GM19468 (cell line): ENCODE data around the gene AGAP4.
"Not testable (repeated sequence)": the region's sequence is repeated elsewhere in the genome, so short reads cannot be mapped to it uniquely, and the experiment has no call there.

Source experiments
- ATAC-seq: cut with Tn5 transposase; IDR thresholded peaks from one replicate; pipeline ENCODE4 v1.9.1; 2021; ENCODE audit warnings: mild to moderate bottlenecking, moderate library complexity, moderate number of reproducible peaks; ENCODE audit not compliant: unreplicated experiment; ENCODE audit errors: extremely low read depth

Gene AGAP4

DNA sequence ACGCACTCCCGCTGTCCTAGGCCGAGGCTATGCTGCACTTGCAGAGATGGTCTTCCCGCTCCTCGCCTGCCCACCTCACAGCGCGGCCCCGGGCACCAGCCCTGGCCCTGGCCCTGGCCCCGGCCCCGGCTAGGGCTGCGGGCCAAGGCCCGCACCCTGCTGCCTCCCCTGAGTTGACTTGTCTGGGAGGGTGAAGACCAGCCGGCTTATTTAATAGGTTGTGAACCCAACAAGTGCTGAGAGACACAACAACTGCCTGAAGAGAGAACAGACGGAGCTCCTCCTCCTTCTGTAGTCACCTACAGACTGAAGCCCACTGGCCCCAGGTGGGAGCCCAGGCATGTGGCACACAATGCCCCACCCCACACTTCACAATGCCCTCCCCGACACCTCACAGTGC is at the start of gene AGAP4:
Gene AGAP4, minus strand, starts transcription at position 101 of the 400 bp plus-strand sequence. CDS start 153 bp downstream, outside the sequence.
- not testable (repeated sequence) for ATAC-seq

- ATAC-seq: not testable (repeated sequence)
Measured at GRCh38 chr10:45890721-45891120, 43.4 kb upstream of the AGAP4 start.

- ATAC-seq: not testable (repeated sequence)
Measured at GRCh38 chr10:45889539-45890230, 42.4 kb upstream of the AGAP4 start.

DNA sequence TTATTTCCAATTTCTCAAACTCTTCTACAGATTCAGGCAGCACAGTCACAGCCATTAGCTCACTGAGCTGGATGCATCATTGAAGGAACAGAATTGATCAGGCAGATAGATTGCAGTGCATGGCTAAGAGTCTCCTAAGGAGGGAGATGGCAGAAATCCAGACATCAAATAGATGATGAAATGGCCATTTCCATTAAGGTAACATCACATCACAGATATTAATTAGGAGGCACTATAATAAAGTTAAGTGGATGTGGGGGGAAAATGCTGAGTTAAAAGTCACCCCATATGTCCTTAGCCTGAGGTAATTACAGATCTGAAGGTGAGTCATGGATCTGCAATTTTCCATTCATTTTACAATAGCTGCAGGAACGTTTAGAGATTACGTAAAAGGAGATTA is 35.6 kb upstream of the AGAP4 start:
- not testable (repeated sequence) for ATAC-seq

DNA sequence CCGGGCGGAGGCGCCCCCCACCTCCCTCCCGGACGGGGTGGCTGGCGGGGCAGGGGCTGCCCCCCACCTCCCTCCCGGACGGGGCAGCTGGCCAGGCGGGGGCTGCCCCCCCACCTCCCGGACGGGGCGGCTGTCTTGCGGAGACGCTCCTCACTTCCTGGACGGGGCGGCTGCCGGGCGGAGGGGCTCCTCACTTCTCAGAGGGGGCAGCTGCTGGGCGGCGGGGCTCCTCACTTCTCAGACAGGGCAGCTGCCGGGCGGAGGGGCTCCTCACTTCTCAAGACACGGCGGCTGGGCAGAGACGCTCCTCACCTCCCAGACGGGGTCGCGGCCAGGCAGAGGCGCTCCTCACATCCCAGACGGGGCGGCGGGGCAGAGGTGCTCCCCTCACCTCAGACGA is 18.1 kb upstream of the AGAP4 start:
- not testable (repeated sequence) for ATAC-seq

GRCh38 chr10:45864264-45864663 is 17.0 kb upstream of the AGAP4 start:
- not testable (repeated sequence) for ATAC-seq

- not testable (repeated sequence) for ATAC-seq
Measured at GRCh38 chr10:45863632-45864031, 16.3 kb upstream of the AGAP4 start.

GRCh38 chr10:45857931-45858330 is 10.6 kb upstream of the AGAP4 start:
- ATAC-seq: not testable (repeated sequence)

GRCh38 chr10:45848467-45848866 is 1.2 kb upstream of the AGAP4 start:
- not testable (repeated sequence) for ATAC-seq

DNA sequence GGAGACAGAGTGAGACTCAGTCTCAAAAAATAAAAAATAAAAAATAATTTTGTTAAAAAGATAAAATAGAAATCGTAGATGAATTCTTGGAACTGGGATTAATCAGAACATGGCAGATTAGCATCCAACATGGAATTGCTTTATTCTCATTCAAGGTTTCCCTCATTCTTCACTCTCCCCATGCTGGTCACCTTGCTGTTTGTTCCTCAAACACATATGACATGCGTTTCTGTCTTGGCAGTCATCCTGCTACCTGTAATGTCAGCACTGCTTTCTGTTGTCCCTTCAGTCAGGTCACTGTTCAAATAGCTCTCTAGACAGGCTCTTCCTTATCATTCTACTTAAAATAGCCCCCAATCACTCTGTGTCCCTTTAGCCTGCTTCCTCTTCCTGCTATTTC is 24.4 kb downstream of the AGAP4 start:
- not testable (repeated sequence) for ATAC-seq

DNA sequence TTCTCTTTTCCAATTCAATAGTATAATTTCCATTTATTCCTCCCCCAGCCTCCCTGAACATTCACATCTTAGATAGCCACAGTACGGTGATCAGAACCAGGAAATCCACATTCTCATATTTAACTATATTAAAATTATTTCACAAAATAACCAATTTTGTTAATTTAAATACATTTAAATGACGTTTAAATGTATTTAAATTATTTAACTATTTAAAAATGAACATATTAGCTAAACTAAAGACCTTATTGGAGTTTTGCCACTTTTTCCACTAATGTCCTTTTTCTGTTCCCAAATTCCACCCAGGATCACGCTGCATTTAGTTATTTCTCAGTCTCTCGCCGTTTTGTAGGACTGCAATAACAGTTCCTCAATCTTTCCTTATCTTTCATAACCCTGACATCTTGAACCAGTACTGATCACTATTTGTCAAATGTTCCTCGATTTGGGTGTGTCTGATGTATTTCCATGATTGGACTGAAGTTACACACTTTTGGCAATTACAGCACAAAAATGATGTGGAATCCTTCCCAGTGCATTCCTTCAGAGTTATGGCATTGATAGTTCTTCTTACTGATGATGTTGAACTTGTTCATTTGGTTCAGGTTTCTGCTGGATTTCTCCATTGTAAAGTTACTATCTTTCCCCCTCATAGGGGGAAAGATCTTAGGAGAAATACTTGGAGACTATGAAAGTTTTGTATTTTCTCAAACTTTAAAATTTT is 27.0 kb downstream of the AGAP4 start:
- ATAC-seq: not testable (repeated sequence)

GRCh38 chr10:45819552-45819951 is 27.7 kb downstream of the AGAP4 start:
- no peak for ATAC-seq

DNA sequence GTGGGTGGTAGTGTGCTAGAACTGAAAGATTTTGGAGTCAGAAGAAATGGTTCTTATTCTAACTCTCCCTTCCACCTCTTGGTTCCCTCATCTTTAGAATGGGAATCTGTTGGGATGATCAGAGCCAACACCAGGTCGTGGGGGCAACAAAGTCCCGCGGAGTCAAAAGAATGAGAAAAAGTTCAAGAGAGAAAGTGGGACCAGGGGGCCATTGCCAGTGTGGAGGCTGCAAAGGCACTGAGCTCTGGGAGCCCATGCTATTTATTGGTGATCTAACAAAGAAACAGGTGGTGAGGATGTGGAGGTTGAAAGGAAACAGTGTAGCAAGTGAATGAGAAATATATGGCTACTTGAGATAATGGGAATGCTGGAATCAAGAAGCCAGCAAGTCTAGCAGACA is 29.4 kb downstream of the AGAP4 start:
- ATAC-seq: no peak

DNA sequence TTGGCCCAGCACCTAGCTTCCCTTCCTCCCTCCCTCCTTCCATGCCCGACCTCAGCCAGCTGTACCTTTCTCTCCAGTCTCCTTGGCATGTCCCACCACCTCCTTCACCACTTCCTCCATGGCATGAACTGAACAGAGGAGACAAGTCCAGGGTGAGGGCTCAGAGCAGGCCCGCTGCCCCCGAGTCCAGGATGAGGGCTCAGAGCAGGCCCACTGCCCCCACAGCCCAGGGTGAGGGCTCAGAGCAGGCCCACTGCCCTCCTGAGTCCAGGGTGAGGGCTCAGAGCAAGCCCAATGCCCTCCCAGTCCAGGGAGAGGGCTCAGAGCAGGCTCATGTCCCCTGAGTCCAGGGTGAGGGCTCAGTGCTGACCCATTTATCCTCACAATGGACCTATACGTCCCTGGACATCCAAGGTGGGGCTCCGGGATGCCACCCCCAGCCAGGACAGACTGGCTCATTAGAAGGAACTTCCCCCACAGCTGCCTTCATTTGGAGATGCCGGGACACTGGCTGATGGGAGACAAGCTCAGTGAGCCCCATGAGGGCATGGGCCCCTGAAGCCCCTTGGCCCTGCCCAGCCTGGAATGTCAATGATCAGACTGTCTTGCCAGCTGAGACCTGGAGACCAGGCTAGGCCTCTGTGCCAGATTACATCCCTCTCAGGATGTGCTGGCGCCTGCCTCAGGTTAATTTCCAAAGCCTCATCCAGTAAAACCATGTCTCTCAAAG is 30.0 kb downstream of the AGAP4 start:
- no peak for ATAC-seq

GRCh38 chr10:45814146-45814545 is 33.2 kb downstream of the AGAP4 start:
- not testable (repeated sequence) for ATAC-seq

- ATAC-seq: not testable (repeated sequence)
Measured at GRCh38 chr10:45812959-45813358, 34.3 kb downstream of the AGAP4 start.

DNA sequence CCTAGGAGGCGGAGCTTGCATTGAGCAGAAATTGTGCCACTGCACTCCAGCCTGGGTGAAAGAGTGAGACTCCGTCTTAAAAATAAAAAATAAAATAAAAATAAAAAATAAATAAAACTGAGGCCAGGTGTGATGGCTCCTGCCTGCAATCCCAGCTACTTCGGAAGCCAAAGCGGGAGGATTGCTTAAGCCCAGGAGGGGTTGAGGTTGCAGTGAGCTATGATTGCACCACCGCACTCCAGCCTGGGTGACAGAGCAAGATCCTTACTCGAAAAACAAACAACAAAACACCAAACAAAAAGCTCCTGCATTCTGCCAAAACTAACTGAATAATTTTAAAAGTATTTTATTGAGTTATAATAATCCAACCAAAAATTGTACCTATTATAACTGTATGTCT is 36.2 kb downstream of the AGAP4 start:
- no peak for ATAC-seq

GRCh38 chr10:45809837-45810236 is 37.5 kb downstream of the AGAP4 start:
- ATAC-seq: no peak

DNA sequence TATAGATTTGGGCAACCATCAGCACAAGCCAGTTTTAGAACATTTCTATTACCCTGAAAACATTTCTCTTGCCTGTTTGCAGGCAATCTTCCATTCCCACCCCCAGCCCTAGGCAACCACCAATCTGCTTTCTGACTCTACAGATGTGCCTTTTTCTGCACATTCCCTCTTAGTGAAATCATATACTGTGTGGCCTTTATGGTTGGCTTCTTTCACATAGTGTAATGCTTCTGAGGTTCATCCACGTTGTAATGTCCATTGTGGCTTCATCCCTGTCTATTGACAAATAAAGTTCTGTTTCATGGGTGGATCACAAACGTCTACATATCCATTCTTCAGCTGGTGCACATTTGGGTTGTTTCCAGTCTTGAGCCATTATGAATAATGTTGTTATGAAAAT is 42.3 kb downstream of the AGAP4 start:
- not testable (repeated sequence) for ATAC-seq

- not testable (repeated sequence) for ATAC-seq
Measured at GRCh38 chr10:45803060-45804010, 44.0 kb downstream of the AGAP4 start.
